B cell (primary cell): ENCODE measurements around the gene CATSPERE.

ENCODE experiments used
- CTCF ChIP-seq: fragments of 200-600 bp; IDR thresholded peaks from one replicate; pipeline ENCODE4 v1.8.0; 2022; ENCODE audit warnings: antibody characterized with exemption, mild to moderate bottlenecking
- EZH2 ChIP-seq: IDR thresholded peaks from 2 replicates; pipeline ENCODE4 v1.6.1; 2012; ENCODE audit warnings: borderline replicate concordance, low read depth, mild to moderate bottlenecking, moderate library complexity, low read length; ENCODE audit not compliant: insufficient read depth, poor library complexity, severe bottlenecking

DNA sequence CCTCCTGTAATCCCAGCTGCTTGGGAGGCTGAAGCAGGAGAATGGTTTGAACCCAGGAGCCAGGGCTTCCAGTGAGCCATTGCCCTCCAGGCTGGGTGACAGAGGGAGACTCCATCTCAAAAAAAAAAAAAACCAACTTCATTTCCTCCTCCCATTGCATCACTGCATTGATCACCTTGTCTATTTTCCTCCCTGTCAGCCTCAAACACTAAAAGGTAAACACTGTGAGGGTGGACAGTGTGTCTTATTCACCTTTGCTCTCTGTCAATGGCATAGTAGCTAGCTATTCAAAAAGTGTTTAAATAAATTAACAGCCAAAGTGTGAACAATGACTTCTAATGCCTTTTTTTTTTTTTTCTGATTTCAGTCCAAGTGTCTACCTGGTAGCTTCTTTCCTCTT, 178.5 kb downstream of the CATSPERE start:
- TF ChIP-seq CTCF: no peak
- no peak for TF ChIP-seq EZH2
